DMS153 treated with DMSO at 0.1 percent for 48 hours (cell line): Measurements from ENCODE around the gene MMP24.
A peak's percentile ranks its signal among the peaks of the same experiment; 100 is the strongest.

ENCODE experiments used
- DNase-seq: peaks from one replicate; lab custom pipeline; 2025; ENCODE audit not compliant: unreplicated experiment; lab: John Stamatoyannopoulos, UW

The MMP24 gene

DNA sequence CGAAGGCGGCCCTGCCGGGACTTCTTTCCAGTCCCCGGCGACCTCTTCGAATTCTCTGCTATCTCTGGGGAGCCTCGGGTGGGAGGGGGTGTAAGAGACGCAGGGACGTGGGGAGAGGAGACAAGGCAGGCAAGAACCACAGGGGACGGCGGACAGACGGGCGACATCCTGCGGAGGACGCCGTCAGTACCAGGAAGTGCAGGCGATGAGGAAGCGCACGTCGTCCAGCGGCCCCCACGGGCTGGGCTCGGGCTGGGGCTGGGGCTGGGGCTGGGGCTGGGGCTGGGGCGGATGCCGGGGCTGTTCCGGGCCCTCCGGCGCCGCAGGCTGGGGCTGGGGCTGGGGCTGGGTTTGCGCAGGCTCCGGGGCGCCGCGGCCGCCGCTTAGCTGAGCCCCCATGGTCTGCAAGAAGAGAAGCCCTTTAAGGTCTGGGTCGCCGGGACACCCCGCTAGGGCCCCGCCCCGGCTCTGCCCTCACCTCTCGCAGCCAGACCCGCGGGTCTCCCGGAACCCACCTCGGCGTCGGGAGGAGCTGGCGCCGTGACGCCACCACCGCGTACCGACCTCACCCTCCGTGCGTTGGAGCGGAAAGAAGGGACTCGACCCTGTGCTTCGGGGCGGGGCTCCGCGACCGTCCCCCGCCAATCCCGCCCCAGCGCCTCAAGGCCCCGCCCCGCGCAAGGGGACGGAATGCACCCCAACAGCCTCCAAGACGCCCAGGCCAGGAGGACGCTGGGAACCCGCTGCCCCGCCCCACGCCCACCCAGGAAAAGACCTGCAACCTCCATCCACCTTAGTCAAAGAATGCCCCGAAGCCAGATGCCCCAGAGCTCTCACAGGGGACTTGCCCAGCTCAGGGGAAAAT is 51.3 kb downstream of the MMP24 start, which contains the start of gene MMP24OS:
Gene MMP24OS, minus strand, starts transcription at position 592 of the 865 bp plus-strand sequence. Its CDS starts 193 bp downstream, at position 399.
- peak; percentile 85 for DNase-seq

- no peak for DNase-seq
Observed at GRCh38 chr20:35279040-35279439, 52.5 kb downstream of the MMP24 start.

DNA sequence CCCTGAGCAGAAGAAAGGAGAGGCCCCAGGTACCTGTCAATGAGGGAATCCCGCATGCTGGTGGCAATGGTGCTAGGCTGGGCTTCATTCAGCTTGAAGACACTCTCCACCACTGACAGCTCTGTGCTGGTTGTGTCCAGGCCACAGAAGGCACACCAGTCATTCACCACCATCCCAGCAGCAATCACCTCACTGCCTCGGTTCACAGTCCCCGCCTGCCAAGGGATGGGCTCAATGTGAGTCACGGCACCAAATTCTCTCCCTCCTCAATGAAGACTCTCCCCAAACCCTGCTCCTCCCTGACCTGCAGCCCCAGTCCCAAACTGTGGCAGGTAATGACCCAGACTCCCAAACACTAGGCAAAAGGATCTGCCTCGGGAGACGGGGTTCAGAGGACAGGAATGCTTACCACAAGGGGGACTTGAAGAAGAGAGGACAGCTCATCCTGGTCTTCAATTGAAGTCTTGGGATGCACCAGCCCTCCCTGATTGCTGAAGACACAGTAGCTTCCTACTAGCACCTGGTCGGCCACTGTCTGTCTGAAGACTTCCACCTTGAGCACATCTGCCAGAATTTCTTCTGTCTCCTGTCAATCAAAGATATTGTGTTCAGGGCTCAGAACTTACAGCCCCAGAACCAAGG is 53.2 kb downstream of the MMP24 start:
- DNase-seq: no peak

DNA sequence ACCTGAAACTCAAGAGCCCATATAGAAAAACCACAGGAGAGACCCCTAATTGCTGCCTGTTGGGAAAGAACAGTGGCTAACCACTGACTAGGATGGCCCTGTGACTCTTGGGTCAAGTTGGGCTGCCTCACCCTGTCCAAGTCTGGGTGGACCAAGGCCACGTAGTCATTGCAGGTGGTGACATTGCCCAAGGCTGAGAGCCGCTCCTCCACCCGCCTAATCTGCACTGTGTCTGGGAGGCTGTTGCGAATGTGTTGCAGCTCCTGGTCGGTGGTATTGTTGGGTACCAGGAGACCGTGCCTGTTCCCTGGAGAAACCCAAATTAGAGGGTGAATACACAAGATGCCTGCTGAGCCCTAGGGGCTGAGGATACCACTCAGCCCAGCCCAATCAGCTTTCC is 54.0 kb downstream of the MMP24 start:
- no peak for DNase-seq

DNA sequence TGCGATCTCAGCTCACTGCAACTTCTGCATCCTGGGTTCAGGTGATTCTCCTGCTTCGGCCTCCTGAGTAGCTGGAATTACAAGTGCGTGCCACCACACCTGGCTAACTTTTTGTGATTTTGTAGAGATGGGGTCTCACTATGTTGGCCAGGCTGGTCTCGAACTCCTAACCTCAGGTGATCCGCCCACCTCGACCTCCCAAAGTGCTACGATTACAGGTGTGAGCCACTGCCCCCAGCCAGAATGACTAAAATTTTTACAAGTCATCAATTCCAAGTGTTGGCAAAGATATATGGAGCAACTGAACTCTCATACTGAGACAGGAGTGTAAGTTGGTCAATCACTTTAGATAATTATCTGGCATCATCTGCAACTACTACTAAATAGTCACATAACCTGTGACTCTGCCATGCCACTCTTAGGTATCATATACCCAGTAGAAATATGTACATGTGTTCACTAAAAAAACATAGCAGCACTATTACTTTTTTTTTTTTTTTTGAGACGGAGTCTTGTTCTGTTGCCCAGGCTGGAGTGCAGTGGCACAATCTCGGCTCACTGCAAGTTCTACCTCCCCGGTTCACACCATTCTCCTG is 55.1 kb downstream of the MMP24 start:
- no peak for DNase-seq

DNA sequence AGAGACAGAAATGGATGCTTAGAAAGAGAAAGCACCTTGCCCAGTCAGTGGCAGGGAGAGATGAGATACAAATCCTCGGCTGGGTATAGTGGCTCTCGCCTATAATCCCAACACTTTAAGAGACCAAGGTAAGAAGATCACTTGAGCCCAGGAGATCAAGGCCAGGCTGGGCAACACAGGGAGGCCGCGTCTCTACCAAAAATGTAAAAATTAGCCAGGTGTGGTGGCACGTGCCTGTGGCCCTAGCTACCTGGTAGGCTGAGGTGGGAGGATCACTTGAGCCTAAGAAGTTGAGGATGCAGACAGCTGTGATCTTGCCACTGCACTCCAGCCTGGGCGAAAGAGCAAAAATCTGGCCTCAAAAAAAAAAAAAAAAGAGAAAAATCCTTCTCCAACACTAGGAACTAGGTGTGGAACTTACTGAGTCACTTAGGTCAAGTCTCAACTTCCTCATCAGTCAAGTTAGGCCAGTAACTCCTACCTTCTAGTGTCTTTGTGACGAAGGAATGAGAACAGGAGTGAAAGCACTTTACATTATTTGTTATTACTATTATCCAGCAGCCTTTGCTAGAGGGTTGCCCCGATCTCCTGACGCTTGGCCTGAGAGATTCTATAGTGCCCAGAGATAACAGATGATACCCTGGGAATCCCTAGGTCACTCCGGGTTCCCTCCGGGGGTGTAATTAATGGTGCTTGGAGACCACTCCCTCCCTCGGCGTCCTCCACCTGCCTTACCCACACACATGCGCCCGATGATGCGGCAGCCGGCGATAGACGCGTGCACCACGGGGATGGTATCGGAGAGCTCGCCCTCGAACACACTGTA is 57.2 kb downstream of the MMP24 start:
- DNase-seq: no peak

DNA sequence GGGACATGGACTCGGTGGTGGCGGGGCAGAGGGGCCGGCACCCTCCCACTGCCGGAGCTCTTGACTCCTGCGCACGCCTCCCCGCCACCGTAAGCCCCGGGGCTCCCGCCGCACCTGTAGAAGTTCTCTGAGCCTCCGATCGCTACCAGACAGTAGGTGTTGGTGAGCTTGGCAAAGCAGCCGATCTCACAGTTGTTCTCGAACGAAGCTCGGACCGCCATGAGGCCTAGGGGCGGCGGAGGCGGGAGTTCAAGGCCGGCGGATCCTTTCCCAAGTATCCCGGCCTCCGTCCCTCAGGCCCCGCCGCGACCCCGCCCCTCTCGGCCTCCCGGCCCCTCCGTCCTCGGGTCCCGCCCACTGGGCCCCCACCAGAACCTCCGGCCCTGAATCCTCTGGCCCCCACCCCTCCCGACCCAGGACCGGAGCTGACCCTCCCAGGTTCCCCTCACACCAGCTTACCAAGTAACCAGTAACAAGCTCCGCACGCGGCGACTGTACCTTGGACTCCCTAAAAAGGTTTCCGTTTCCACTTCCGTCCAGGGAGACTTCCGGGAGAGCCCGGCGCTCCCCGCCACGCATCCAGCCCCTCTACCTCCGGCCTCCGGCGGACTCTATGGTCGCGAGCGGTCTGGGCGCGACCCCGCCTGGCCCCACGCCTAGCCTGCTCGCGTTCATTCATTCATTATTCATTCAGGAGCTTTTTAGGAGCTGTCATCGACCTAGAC is 57.9 kb downstream of the MMP24 start, which contains the start of gene EIF6:
Gene EIF6, minus strand, starts transcription at position 506 of the 725 bp plus-strand sequence. Its CDS starts 285 bp downstream, at position 221.
- DNase-seq: peak; percentile 81

GRCh38 chr20:35284992-35285805 is 58.7 kb downstream of the MMP24 start:
- no peak for DNase-seq

DNA sequence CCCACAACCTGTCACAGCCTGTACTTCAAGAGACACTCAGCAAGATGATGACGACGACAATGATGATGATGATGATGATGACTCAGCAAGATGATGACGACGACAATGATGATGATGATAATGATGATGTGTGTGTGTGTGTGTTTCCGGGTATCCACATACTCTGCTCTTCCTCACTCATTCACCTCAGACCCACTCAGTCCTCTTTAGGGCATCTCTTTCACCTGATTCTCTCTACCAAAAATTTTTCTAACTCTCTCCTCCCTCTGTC is 59.3 kb downstream of the MMP24 start:
- DNase-seq: no peak

GRCh38 chr20:35286077-35286898 is 59.8 kb downstream of the MMP24 start:
- DNase-seq: no peak

DNA sequence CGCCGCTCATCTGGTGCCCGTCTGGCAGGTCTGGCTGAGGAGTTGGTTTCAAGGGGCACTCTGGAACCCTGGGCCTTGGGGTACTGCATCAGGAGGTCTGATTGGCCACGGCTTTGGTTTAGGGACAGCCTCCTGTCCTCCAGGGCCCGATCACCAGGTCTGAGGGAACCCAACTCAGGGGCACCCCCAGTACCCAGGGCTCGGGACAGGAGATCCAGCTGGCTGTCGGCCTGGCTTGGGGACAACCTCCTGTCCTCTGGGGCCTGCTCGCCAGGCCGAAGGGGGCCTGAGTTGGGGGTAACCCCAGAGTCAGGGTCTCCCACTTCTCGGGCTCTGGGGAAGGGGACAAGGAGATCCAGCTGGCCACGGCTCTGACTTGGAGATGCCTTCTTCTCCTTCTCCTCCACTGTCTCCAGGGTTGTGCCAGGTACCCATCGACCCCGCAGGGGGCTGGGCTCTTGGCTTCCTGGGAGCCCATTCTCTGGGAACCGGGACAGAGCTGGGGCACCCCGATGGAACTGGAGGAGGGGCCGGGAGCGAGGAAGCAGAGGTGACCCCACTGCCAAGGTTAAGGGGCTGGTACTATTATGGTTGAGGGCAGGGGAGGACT is 60.5 kb downstream of the MMP24 start:
- DNase-seq: no peak

- DNase-seq: no peak
Observed at GRCh38 chr20:35287509-35288324, 61.2 kb downstream of the MMP24 start.

GRCh38 chr20:35288325-35289060 is 62.0 kb downstream of the MMP24 start:
- no peak for DNase-seq

GRCh38 chr20:35290186-35290886 is 63.8 kb downstream of the MMP24 start:
- DNase-seq: no peak

- no peak for DNase-seq
Observed at GRCh38 chr20:35290887-35291417, 64.5 kb downstream of the MMP24 start.
